ENCODE results near the gene NCKAP5.

NCKAP5 gene

GRCh38 chr2:133502678-133503077 is 65.6 kb downstream of the NCKAP5 start:
- H3K4me3 ChIP-seq (ENCODE audit: low read depth, low read length) = no peak overlapping the region
- no peak for TF ChIP-seq CTCF (IDR thresholded peaks at IDR 0.05; ENCODE audit: low read depth, low read length)
- TF ChIP-seq POLR2A (IDR thresholded peaks at IDR 0.05; ENCODE audit: extremely low read depth, insufficient read length) = no peak
- TF ChIP-seq MYC (IDR thresholded peaks at IDR 0.05; ENCODE audit: low read depth, low read length) = no peak
- no peak for TF ChIP-seq MAX (IDR thresholded peaks at IDR 0.05; ENCODE audit: low read depth, low read length)
- no peak for DNase-seq (ENCODE audit: low read depth)

GRCh38 chr2:133500917-133501316 is 67.3 kb downstream of the NCKAP5 start:
- H3K4me3 ChIP-seq (ENCODE audit: low read depth, low read length) = no peak overlapping the region
- no peak for DNase-seq (ENCODE audit: low read depth)
- TF ChIP-seq MAX (IDR thresholded peaks at IDR 0.05; ENCODE audit: low read depth, low read length) (no peak), CTCF (IDR thresholded peaks at IDR 0.05; ENCODE audit: low read depth, low read length) (no peak), MYC (IDR thresholded peaks at IDR 0.05; ENCODE audit: low read depth, low read length) (no peak)

- no peak overlapping the region for H3K4me3 ChIP-seq (ENCODE audit: low read depth, low read length)
- no peak for DNase-seq (ENCODE audit: low read depth)
- no peak for TF ChIP-seq CTCF (IDR thresholded peaks at IDR 0.05; ENCODE audit: low read depth, low read length)
- no peak for TF ChIP-seq MAX (IDR thresholded peaks at IDR 0.05; ENCODE audit: low read depth, low read length)
- no peak for TF ChIP-seq MYC (IDR thresholded peaks at IDR 0.05; ENCODE audit: low read depth, low read length)
- TF ChIP-seq POLR2A (IDR thresholded peaks at IDR 0.05; ENCODE audit: extremely low read depth, insufficient read length) = no peak
Measured at GRCh38 chr2:133498662-133499585, 69.3 kb downstream of the NCKAP5 start.

- no peak overlapping the region for H3K4me3 ChIP-seq (ENCODE audit: low read depth, low read length)
- TF ChIP-seq POLR2A (IDR thresholded peaks at IDR 0.05; ENCODE audit: extremely low read depth, insufficient read length) = no peak
- DNase-seq (ENCODE audit: low read depth) = no peak
Measured at GRCh38 chr2:133497951-133498565, 70.2 kb downstream of the NCKAP5 start.

GRCh38 chr2:133497270-133497893 is 70.9 kb downstream of the NCKAP5 start:
- no peak overlapping the region for H3K4me3 ChIP-seq (ENCODE audit: low read depth, low read length)
- DNase-seq (ENCODE audit: low read depth) = no peak
- TF ChIP-seq MAX (IDR thresholded peaks at IDR 0.05; ENCODE audit: low read depth, low read length) (no peak), CTCF (IDR thresholded peaks at IDR 0.05; ENCODE audit: low read depth, low read length) (no peak), MYC (IDR thresholded peaks at IDR 0.05; ENCODE audit: low read depth, low read length) (no peak), POLR2A (IDR thresholded peaks at IDR 0.05; ENCODE audit: extremely low read depth, insufficient read length) (no peak)

Data from NB4 (cell line).